ENCODE results near the gene GNB4. TPM values are rescaled to one million over a fixed set of nuclear protein-coding genes. Genes with fewer than 3 reads are reported as not detected.

The GNB4 gene
- total and polyA plus RNA-seq, 8 donors, result 0.97 to 14.3 (median 1.6) TPM

- ATAC-seq, result no peak
These were observed 31.6 kb upstream of the GNB4 start for GRCh38 chr3:179482857-179483256.

GRCh38 chr3:179476215-179476614 lies 24.9 kb upstream of the GNB4 start:
- Histone ChIP-seq H3K4me3 (no peak overlapping the region), H3K9me3 (no peaks in the 10 kb centered on the region), H3K36me3 (no peaks in the 10 kb centered on the region), H3K27ac (no peak overlapping the region), H3K27me3 (no peaks in the 10 kb centered on the region), H3K4me1 (no peaks in the 10 kb centered on the region)
- intact Hi-C loops (cut with DNase I), result no loop called here
- TF ChIP-seq CTCF (IDR thresholded peaks at IDR 0.05), result no peak
- no peak for FAIRE-seq
- ATAC-seq, result no peak
- 71 to 78% methylated on average over 2 of the region's 2 CpGs for WGBS, 2 donors
- DNase-seq, result no peak

More at GRCh38 chr3:179482857-179483256, 31.6 kb upstream of the GNB4 start:
- H3K27me3 ChIP-seq, result no peaks in the 10 kb centered on the region
- FAIRE-seq (no peak), DNase-seq (no peak)
- H3K27ac ChIP-seq, result no peak overlapping the region
- H3K4me3 ChIP-seq, result no peak overlapping the region
- TF ChIP-seq CTCF (IDR thresholded peaks at IDR 0.05), result no peak
- no peaks in the 10 kb centered on the region for H3K4me1 ChIP-seq
- no peaks in the 10 kb centered on the region for H3K9me3 ChIP-seq
- intact Hi-C loops (cut with DNase I), result no loop called here
- 71 to 84% methylated on average over 3 of the region's 3 CpGs for WGBS, 2 donors
- H3K36me3 ChIP-seq, result no peaks in the 10 kb centered on the region

- Histone ChIP-seq H3K27ac (no peak overlapping the region), H3K36me3 (no peaks in the 10 kb centered on the region), H3K27me3 (no peaks in the 10 kb centered on the region), H3K4me3 (no peak overlapping the region), H3K4me1 (no peaks in the 10 kb centered on the region), H3K9me3 (no peaks in the 10 kb centered on the region)
- TF ChIP-seq CTCF (IDR thresholded peaks at IDR 0.05), result no peak
- intact Hi-C loops (cut with DNase I), result no loop called here
- no peak for DNase-seq
- no peak for FAIRE-seq
- no peak for ATAC-seq
These were observed 23.2 kb upstream of the GNB4 start for GRCh38 chr3:179474480-179474879.

GRCh38 chr3:179473565-179473964 lies 22.3 kb upstream of the GNB4 start:
- Histone ChIP-seq H3K4me1 (no peaks in the 10 kb centered on the region), H3K27me3 (no peaks in the 10 kb centered on the region), H3K27ac (no peak overlapping the region), H3K9me3 (no peaks in the 10 kb centered on the region), H3K36me3 (no peaks in the 10 kb centered on the region), H3K4me3 (no peak overlapping the region)
- DNase-seq (no peak), FAIRE-seq (no peak), ATAC-seq (peak in 1 of 4 donors; percentile 69)
- 67 to 80% methylated on average over 4 of the region's 4 CpGs for WGBS, 2 donors
- intact Hi-C loops (cut with DNase I), result no loop called here
- TF ChIP-seq CTCF (IDR thresholded peaks at IDR 0.05), result no peak

- Histone ChIP-seq H3K27ac (no peak overlapping the region), H3K9me3 (no peaks in the 10 kb centered on the region), H3K27me3 (peaks cover 0 to 3% (median 0%) of the 10 kb centered on the region in 4 donors), H3K36me3 (no peaks in the 10 kb centered on the region), H3K4me3 (no peak overlapping the region), H3K4me1 (no peaks in the 10 kb centered on the region)
- ATAC-seq (peak in 2 of 4 donors; percentile 34 to 45), FAIRE-seq (no peak), DNase-seq (no peak)
- intact Hi-C loops (cut with DNase I), result no loop called here
- no peak for TF ChIP-seq CTCF (IDR thresholded peaks at IDR 0.05)
- WGBS, 2 donors, result 56 to 63% methylated on average over 19 of the region's 19 CpGs
These were observed 13.2 kb upstream of the GNB4 start for GRCh38 chr3:179464323-179465092.
